Activated CD4-positive, alpha-beta T cell treated with anti-CD3 and anti-CD28 coated beads, Interleukin-2, amount 10 ng/mL, durations not matched to agents 24 days and 14 days (primary cell): ENCODE data around the gene GPANK1. TPM values are rescaled to one million over a fixed set of nuclear protein-coding genes. Genes with fewer than 3 reads are reported as not detected.

ENCODE experiments used
- DNase-seq: peaks from one replicate; pipeline ENCODE4 v3.0.0; 2022
- H3K27ac Mint-ChIP-seq: one replicate; pipeline ENCODE4 v1.8.0; 2022; ENCODE audit warnings: mild to moderate bottlenecking, mixed read lengths
- H3K27me3 Mint-ChIP-seq: one replicate; pipeline ENCODE4 v1.8.0; 2022; ENCODE audit warnings: mixed read lengths
- H3K36me3 Mint-ChIP-seq: one replicate; pipeline ENCODE4 v1.8.0; 2022; ENCODE audit warnings: low read depth, mild to moderate bottlenecking, mixed read lengths
- H3K4me1 Mint-ChIP-seq: one replicate; pipeline ENCODE4 v1.8.0; 2021; ENCODE audit warnings: mixed read lengths
- H3K4me3 Mint-ChIP-seq: one replicate; pipeline ENCODE4 v1.8.0; 2022; ENCODE audit warnings: mild to moderate bottlenecking, moderate library complexity, mixed read lengths
- H3K9me3 Mint-ChIP-seq: one replicate; pipeline ENCODE4 v1.8.0; 2021; ENCODE audit warnings: mixed read lengths
- intact Hi-C: fragments of 100-400 bp; cut with micrococcal nuclease; formaldehyde crosslinking; loops from one replicate; pipeline ENCODE4 v1.15.1; 2023
- total RNA-seq: library from RNA; stranded (reverse); gene quantifications from 2 replicates; pipeline ENCODE4 v1.2.3, GENCODE V29; 2022

GPANK1 gene
- total RNA-seq, 1 donor from 2014 or later = 32.9 TPM

DNA sequence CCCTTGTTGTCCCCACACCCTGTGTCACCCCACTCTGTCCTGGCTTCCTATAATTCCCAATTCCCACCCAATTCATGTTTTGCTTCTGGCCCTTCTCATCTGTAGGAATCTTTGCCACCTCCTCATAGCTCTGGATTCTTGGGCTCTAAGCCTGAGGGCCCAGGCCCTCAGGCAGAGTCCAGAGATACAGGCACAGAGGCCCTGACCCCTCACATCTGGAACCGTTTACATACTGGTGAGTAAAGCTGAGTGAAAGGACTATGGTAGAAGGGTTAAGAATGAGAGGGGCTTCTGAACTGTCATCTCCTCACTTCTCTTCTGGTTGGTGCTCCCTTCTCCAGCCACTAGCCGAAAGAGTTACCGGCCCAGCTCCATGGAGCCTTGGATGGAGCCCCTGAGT, 30.7 kb downstream of the GPANK1 start:
- Mint-ChIP-seq H3K27me3 (no peaks in the 10 kb centered on the region), H3K4me3 (no peak overlapping the region), H3K9me3 (no peaks in the 10 kb centered on the region), H3K27ac (peak overlapping the region; percentile 68), H3K36me3 (peaks cover 76% of the 10 kb centered on the region), H3K4me1 (peaks cover 6% of the 10 kb centered on the region)
- no peak for DNase-seq
- intact Hi-C loops = no loop called here

DNA sequence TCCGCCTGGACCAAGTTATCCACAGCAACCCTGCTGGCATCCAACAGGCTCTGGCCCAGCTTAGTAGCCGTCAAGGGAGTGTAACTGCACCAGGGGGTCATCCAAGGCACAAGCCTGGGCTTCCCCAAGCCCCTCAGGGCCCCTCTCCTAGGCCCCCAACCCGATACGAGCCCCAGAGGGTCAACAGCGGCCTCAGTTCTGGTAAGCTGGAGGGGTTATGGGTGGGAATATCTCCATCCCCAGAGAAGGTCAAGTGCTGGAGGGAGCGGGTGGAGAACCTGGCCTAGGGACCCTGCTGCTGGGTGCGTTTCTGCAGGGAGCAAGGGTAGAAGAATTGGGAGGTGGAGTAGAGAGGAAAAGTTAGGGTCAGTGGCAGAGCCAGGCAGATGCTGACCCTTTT, 31.4 kb downstream of the GPANK1 start:
- intact Hi-C loops = no loop called here
- Mint-ChIP-seq H3K4me3 (no peak overlapping the region), H3K4me1 (peaks cover 6% of the 10 kb centered on the region), H3K27ac (no peak overlapping the region), H3K9me3 (no peaks in the 10 kb centered on the region), H3K27me3 (no peaks in the 10 kb centered on the region), H3K36me3 (peaks cover 76% of the 10 kb centered on the region)
- DNase-seq = no peak

DNA sequence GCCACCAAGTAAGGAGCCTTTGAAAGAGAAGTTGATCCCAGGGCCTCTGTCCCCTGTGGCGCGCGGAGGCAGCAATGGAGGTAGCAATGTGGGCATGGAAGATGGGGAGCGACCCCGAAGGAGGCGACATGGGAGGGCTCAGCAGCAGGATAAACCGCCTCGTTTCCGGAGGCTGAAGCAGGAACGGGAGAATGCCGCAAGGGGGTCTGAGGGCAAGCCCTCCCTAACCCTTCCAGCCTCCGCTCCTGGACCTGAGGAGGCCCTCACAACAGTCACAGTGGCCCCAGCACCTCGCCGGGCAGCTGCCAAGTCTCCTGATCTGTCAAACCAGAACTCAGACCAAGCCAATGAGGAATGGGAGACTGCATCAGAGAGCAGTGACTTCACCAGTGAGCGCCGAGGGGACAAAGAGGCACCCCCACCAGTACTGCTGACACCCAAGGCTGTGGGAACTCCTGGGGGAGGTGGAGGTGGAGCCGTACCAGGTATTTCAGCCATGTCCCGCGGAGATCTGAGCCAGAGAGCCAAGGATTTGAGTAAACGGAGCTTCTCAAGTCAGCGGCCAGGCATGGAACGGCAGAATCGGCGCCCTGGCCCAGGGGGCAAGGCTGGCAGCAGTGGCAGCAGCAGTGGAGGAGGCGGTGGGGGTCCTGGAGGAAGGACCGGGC, 32.4 kb downstream of the GPANK1 start:
- no peak overlapping the region for H3K4me3 Mint-ChIP-seq
- no peaks in the 10 kb centered on the region for H3K9me3 Mint-ChIP-seq
- peaks cover 79% of the 10 kb centered on the region for H3K36me3 Mint-ChIP-seq
- no peak overlapping the region for H3K27ac Mint-ChIP-seq
- peaks cover 9% of the 10 kb centered on the region for H3K4me1 Mint-ChIP-seq
- intact Hi-C loops = no loop called here
- no peaks in the 10 kb centered on the region for H3K27me3 Mint-ChIP-seq
- DNase-seq = no peak

DNA sequence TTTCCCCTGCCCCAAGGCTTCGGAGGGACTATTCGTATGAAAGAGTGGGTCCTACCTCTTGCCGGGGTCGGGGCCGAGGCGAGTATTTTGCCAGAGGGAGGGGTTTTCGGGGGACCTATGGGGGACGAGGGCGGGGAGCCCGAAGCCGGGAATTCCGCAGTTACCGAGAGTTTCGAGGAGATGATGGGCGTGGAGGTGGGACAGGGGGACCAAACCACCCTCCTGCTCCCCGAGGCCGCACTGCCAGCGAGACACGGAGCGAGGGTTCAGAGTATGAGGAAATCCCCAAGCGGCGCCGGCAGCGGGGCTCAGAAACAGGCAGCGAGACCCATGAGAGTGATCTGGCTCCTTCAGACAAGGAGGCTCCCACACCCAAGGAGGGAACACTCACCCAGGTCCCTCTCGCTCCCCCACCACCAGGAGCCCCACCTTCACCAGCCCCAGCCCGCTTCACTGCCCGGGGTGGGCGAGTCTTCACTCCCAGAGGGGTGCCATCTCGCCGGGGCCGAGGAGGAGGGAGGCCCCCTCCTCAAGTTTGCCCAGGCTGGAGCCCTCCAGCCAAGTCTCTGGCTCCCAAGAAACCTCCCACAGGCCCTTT, 33.0 kb downstream of the GPANK1 start:
- H3K27me3 Mint-ChIP-seq = no peaks in the 10 kb centered on the region
- H3K36me3 Mint-ChIP-seq = peaks cover 77% of the 10 kb centered on the region
- peaks cover 11% of the 10 kb centered on the region for H3K4me1 Mint-ChIP-seq
- DNase-seq = no peak
- no peak overlapping the region for H3K4me3 Mint-ChIP-seq
- H3K9me3 Mint-ChIP-seq = no peaks in the 10 kb centered on the region
- intact Hi-C loops = no loop called here
- H3K27ac Mint-ChIP-seq = no peak overlapping the region

DNA sequence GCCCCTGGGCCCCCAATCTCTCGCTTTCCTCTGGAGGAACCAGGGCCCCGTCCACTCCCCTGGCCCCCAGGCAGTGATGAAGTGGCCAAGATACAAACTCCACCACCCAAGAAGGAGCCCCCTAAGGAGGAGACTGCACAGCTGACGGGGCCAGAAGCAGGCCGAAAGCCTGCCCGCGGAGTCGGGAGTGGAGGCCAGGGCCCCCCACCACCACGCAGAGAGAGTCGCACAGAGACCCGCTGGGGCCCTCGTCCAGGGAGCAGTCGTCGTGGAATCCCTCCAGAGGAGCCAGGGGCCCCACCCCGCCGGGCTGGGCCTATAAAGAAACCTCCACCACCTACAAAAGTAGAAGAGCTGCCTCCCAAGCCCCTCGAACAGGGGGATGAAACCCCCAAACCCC, 33.6 kb downstream of the GPANK1 start:
- H3K9me3 Mint-ChIP-seq = no peaks in the 10 kb centered on the region
- peaks cover 78% of the 10 kb centered on the region for H3K36me3 Mint-ChIP-seq
- H3K27me3 Mint-ChIP-seq = no peaks in the 10 kb centered on the region
- intact Hi-C loops = no loop called here
- no peak overlapping the region for H3K4me3 Mint-ChIP-seq
- no peak for DNase-seq
- H3K4me1 Mint-ChIP-seq = peaks cover 13% of the 10 kb centered on the region
- no peak overlapping the region for H3K27ac Mint-ChIP-seq

DNA sequence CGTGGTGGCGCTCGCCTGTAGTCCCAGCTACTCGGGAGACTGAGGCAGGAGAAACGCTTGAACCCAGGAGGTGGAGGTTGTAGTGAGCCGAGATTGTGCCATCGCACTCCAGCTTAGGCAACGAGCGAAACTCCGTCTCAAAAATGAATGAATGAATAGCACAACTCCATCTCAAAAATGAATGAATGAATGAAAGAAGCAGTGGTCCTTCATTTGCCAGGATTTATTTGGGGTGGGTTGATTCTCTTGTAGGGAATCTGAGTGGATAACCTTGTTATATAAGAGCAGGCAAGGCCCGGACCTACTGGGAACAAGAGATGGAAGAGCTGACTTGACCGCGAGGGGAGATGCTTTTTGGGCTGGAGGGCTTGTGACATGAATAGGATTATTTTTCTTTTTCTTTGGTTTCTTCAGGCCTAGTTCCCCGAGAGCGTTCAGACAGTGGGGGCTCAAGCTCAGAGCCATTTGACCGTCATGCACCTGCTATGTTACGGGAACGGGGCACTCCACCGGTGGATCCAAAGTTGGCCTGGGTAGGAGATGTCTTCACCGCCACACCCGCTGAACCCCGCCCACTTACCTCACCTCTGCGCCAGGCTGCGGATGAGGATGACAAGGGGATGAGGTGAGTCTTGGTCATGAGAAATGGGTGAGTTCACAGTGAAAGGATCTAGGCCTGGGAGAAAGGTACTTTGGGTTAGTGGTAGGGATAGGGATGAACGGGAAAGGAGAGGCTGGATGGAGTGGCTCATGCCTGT, 34.4 kb downstream of the GPANK1 start:
- H3K27me3 Mint-ChIP-seq = no peaks in the 10 kb centered on the region
- H3K9me3 Mint-ChIP-seq = no peaks in the 10 kb centered on the region
- H3K4me1 Mint-ChIP-seq = peaks cover 15% of the 10 kb centered on the region
- no peak for DNase-seq
- no peak overlapping the region for H3K4me3 Mint-ChIP-seq
- H3K36me3 Mint-ChIP-seq = peaks cover 78% of the 10 kb centered on the region
- H3K27ac Mint-ChIP-seq = peak overlapping the region; percentile 60
- intact Hi-C loops = no loop called here

DNA sequence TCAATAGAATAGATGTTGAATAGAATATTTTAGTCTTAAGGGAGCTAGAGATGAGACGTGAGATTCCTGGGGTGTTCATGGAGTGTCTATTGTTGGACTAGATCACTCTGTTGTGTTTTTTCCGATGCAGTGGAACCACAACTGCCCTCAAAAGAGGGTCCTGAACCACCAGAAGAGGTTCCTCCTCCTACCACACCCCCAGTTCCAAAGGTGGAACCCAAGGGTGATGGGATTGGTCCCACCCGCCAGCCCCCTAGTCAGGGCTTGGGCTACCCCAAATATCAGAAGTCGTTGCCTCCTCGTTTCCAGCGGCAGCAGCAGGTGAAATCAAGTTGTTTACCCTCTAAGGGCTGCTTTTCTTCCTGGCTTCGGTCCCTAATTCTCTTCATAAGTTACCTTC, 35.8 kb downstream of the GPANK1 start:
- Mint-ChIP-seq H3K9me3 (no peaks in the 10 kb centered on the region), H3K4me1 (peaks cover 14% of the 10 kb centered on the region), H3K27ac (no peak overlapping the region), H3K36me3 (peaks cover 79% of the 10 kb centered on the region), H3K27me3 (no peaks in the 10 kb centered on the region), H3K4me3 (no peak overlapping the region)
- intact Hi-C loops = no loop called here
- no peak for DNase-seq

DNA sequence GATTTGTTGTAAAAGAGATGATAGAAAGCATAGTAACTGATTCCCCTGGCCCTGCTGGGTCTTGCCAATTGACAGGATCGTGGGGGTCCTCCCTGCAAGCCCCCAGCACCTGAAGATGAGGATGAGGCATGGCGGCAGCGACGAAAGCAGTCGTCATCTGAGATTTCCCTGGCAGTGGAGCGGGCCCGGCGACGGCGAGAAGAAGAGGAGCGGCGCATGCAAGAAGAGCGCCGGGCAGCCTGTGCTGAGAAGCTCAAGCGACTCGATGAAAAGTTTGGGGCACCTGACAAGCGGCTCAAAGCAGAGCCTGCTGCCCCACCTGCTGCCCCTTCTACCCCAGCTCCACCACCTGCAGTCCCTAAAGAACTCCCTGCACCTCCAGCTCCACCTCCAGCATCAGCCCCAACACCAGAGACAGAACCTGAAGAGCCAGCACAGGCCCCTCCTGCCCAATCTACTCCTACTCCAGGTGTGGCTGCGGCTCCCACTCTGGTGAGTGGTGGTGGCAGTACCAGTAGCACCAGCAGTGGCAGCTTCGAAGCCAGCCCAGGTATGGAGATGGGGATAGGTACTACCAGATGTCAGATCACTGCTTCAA, 37.0 kb downstream of the GPANK1 start:
- Mint-ChIP-seq H3K4me1 (peaks cover 17% of the 10 kb centered on the region), H3K27ac (no peak overlapping the region), H3K36me3 (peaks cover 83% of the 10 kb centered on the region), H3K9me3 (no peaks in the 10 kb centered on the region), H3K27me3 (no peaks in the 10 kb centered on the region), H3K4me3 (no peak overlapping the region)
- DNase-seq = no peak
- intact Hi-C loops = no loop called here

DNA sequence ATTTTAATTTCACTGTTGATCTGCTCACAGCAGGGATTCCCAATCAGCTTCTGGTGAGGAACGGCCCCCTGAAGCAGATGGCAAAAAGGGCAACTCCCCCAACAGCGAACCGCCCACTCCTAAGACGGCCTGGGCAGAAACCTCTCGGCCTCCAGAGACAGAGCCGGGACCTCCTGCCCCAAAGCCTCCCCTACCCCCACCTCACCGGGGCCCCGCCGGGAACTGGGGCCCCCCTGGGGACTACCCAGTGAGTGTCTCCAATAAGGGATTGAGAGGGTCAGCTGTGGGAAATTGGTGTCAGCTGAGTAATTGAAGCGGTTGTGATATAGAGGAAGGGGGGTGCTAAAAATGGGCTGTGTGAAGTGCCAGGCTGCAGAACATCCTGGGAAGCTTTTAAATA, 37.8 kb downstream of the GPANK1 start:
- Mint-ChIP-seq H3K4me3 (no peak overlapping the region), H3K27me3 (no peaks in the 10 kb centered on the region), H3K4me1 (peaks cover 26% of the 10 kb centered on the region), H3K36me3 (peaks cover 87% of the 10 kb centered on the region), H3K27ac (no peak overlapping the region), H3K9me3 (no peaks in the 10 kb centered on the region)
- no peak for DNase-seq
- intact Hi-C loops = no loop called here

DNA sequence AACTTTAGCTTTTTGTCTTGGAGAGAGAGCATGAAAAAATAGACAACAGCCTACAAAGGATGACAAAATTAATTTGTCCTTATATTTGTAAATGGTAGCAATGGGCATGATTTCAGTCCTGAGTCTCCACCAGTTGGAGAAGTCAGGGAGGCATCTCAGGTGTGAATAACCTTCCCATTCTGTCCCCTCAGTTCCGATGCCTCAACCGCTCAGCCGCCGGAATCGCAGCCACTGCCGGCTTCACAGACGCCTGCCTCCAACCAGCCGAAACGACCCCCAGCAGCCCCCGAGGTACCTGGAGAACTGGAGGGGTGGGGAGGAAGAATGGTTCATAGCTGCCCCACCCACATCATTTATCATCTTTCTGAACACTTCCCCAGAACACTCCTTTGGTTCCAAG, 40.7 kb downstream of the GPANK1 start:
- no peak for DNase-seq
- Mint-ChIP-seq H3K27me3 (no peaks in the 10 kb centered on the region), H3K4me1 (peaks cover 33% of the 10 kb centered on the region), H3K9me3 (no peaks in the 10 kb centered on the region), H3K4me3 (no peak overlapping the region), H3K27ac (no peak overlapping the region), H3K36me3 (peaks cover 75% of the 10 kb centered on the region)
- intact Hi-C loops = no loop called here

DNA sequence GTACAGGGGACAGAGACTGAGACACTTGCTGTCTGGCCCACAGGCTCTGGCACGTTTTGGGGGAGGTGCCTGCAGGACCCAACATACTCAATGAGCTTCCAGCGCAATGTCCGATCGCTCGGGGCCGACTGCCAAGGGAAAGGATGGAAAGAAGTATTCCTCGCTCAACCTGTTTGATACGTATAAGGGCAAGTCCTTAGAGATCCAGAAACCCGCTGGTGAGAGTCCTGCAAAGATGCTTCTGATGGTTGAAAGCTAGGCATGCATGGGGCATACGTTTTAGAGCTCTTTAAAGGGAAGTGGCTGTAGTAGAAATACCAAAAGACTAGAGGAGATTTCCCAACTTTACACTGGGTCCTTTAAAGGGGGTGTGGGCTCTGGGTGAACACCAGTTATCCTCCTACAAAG, 42.1 kb downstream of the GPANK1 start:
- Mint-ChIP-seq H3K9me3 (no peaks in the 10 kb centered on the region), H3K4me1 (peaks cover 35% of the 10 kb centered on the region), H3K4me3 (peak overlapping the region; percentile 90), H3K27ac (peak overlapping the region; percentile 87), H3K27me3 (no peaks in the 10 kb centered on the region), H3K36me3 (peaks cover 68% of the 10 kb centered on the region)
- no peak for DNase-seq
- intact Hi-C loops = no loop called here

DNA sequence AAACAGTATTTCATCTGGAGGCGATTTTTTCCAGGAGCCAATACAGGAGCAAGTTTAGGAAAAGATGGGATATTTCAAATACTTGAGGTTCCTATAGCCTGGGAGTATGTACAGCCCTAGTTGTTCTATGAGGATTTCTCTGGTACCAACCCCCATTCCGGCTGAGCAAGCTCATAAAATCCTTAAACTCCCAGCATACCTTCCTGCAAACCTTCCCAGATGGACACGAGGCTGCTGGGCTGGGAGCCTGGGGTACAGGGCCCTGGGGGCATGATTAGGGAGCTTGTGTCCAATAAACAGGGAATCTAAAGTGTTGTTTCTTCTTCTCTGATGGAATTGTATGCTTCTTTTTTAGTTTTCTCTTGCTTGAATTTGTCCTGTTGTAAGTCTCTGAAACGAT, 42.8 kb downstream of the GPANK1 start:
- Mint-ChIP-seq H3K27ac (peak overlapping the region; percentile 87), H3K4me3 (peak overlapping the region; percentile 90), H3K36me3 (peaks cover 63% of the 10 kb centered on the region), H3K27me3 (no peaks in the 10 kb centered on the region), H3K9me3 (no peaks in the 10 kb centered on the region), H3K4me1 (peaks cover 30% of the 10 kb centered on the region)
- no peak for DNase-seq
- intact Hi-C loops = loop anchor here (2.0 kb wide), 2 partner anchors 41 to 117 kb away; no protein-coding TSS in a partner anchor

DNA sequence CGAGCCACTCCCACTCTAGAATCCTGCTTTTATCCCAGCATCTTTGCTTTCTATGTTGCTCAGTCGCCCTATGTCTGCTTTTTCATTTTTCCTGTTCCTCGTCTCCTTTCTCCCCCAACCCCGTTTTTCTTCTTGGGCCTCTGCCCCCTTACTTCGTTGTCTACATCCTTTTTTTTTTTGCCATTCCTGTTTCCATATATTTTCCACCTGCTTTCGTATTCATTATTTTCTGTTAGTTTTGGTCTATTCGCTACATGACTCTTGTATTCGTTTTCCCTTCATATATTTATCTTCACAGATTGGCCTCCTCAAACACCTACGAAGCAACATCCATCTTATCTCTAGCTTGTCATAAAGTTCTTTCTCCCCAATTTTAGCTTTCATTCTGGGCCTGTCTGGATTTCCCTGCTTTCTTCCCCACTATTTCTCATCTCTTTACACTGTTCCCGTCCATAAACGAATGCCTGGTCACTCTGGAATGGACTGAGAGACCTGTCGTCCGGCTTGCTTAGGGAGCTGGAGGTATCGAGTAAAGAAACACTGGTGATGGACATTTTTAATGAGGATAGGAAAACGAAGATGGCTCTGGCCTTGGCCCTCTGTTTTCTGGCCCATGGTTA, 43.4 kb downstream of the GPANK1 start:
- H3K4me1 Mint-ChIP-seq = peaks cover 34% of the 10 kb centered on the region
- H3K27ac Mint-ChIP-seq = peak overlapping the region; percentile 87
- H3K36me3 Mint-ChIP-seq = peaks cover 66% of the 10 kb centered on the region
- peak overlapping the region; percentile 90 for H3K4me3 Mint-ChIP-seq
- no peaks in the 10 kb centered on the region for H3K9me3 Mint-ChIP-seq
- no peaks in the 10 kb centered on the region for H3K27me3 Mint-ChIP-seq
- intact Hi-C loops = loop anchor here (2.0 kb wide), 2 partner anchors 41 to 117 kb away; no protein-coding TSS in a partner anchor
- no peak for DNase-seq
